Kidney capillary endothelial cell (primary cell): ENCODE measurements around the gene SLC34A1.
A peak's percentile ranks its signal among the peaks of the same experiment; 100 is the strongest.
"Not testable (repeated sequence)": the region's sequence is repeated elsewhere in the genome, so short reads cannot be mapped to it uniquely, and the experiment has no call there.

Experiments
- DNase-seq: peaks from one replicate; pipeline ENCODE4 v3.0.0-alpha.2; 2018; ENCODE audit warnings: low spot score

Gene SLC34A1

GRCh38 chr5:177355162-177355867 lies 28.9 kb upstream of the SLC34A1 start:
- no peak for DNase-seq

- no peak for DNase-seq
Measured at GRCh38 chr5:177355868-177356168, 28.4 kb upstream of the SLC34A1 start.

DNA sequence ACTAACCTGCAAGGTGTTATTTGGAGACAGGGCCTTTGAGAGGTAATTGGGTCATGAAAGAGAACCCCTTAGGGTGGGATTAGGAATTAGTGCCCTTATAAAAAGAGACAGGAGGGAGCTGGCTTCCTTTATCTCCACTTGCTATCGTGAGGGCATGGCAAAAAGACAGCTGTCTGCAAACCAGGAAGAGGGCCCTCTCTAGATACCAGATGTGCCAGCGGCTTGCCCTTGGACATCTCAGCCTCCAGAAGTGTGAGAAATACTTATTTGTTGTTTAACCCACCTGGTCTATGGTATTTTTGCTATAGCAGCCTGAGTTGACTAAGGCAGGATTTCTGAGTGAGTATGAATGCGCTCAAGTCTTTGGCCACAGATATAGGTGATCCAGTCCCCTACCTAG lies 27.5 kb upstream of the SLC34A1 start:
- no peak for DNase-seq

- no peak for DNase-seq
Measured at GRCh38 chr5:177357146-177357458, 27.1 kb upstream of the SLC34A1 start.

GRCh38 chr5:177357459-177358351 lies 26.5 kb upstream of the SLC34A1 start, which contains the start of gene RGS14:
Gene RGS14 (plus strand): TSS chr5:177357924. CDS start chr5:177358025, 101 bp downstream.
- DNase-seq: peak; percentile 50

- no peak for DNase-seq
Measured at GRCh38 chr5:177358370-177358819, 25.8 kb upstream of the SLC34A1 start.

DNA sequence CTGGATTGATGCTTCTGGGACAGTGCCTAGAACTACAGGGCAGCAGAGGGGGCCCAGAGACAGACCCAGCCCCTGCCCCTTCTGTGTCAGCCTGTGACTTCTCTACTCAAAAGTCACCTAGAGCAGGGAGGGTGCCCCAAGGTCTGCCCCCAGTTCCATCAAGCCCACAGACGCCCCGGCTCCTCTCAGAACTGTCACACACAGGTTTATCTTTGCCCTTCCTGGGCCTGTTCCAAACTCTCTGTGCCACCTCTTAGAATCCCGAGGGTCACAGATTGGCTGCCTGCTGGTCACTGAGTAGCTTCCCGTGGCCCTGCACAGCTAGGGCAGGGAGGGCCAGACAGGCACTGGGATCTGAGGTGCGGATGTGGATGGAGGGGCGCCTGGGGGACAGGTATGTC lies 24.8 kb upstream of the SLC34A1 start:
- DNase-seq: no peak

- no peak for DNase-seq
Measured at GRCh38 chr5:177359860-177360259, 24.4 kb upstream of the SLC34A1 start.

GRCh38 chr5:177360740-177361139 lies 23.5 kb upstream of the SLC34A1 start:
- DNase-seq: not testable (repeated sequence)

DNA sequence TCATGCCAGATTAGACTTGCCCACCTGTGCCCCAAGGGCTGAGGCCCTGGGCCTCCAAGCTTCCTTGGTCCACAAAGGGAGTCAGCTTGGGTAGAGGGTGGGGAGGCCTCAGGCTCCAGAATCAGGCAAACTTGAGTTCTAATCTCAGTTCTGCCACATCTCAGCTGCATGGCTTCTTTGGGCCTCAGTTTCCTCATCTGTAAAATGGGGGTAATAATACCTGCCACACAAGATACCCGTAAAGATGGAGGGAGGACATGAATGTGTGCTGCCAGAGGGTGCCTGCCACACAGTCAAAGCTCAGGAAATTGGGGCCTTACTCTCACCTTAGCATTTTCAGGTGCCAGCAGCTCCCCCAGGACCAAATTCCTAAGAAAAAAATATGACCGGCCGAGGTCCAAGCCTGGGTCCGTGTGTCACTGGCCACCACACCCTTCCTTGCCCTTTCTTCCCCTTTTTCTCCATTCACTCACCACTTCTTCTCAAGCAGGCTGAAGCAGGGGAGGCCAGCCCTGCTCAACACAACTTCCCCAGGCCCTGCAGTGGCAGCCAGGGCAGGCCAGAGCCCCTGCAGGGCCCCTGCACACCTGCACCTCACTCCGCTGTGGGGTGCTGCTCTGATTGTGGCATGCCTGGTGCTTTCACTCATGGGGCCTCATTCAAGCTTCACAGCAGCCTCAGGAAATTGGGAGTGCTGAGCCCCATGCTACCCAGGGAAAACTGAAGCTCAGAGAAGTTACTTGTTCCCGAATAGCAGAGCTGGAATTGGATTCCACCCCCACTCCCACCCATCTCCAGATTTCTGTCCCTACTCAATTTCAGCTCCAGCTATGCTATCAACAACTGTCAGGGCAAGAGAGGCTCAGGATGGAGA lies 22.6 kb upstream of the SLC34A1 start:
- DNase-seq: no peak

DNA sequence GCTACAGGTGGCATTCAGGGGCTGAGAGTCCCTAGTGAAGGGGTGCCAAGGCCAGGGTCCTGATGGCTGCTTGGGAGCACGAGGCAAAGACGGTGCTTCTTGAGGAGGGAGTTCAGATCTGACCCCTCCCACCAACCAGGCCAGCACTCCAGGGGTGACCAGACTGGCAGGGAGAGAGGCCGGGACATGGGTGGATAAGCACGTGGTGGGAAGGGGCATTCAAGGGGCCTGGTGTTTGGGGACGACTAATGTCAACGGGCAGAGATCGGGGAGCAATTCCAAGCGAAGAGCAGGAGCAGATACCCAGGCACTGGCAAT lies 22.0 kb upstream of the SLC34A1 start:
- no peak for DNase-seq

- no peak for DNase-seq
Measured at GRCh38 chr5:177362610-177363507, 21.4 kb upstream of the SLC34A1 start.

DNA sequence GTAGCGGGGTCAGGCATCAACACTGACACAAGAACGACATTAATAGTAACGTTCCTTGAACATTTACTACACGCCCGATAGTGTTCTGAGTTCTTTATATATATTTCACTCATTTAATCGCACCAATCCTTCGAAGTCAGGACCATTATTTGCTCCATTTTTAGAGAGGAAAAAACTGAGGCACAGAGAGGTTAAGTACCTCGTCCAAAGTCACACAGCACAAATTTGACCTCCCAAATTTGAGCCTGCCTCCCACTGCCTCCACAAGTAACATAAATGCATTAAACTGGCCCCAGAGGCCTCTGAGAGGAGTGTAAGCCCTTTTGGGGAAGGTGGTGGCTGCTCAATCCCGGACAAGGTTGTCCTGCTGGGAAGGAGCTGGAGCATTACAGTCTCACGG lies 20.7 kb upstream of the SLC34A1 start:
- DNase-seq: no peak

GRCh38 chr5:177364159-177364962 lies 19.9 kb upstream of the SLC34A1 start:
- no peak for DNase-seq

DNA sequence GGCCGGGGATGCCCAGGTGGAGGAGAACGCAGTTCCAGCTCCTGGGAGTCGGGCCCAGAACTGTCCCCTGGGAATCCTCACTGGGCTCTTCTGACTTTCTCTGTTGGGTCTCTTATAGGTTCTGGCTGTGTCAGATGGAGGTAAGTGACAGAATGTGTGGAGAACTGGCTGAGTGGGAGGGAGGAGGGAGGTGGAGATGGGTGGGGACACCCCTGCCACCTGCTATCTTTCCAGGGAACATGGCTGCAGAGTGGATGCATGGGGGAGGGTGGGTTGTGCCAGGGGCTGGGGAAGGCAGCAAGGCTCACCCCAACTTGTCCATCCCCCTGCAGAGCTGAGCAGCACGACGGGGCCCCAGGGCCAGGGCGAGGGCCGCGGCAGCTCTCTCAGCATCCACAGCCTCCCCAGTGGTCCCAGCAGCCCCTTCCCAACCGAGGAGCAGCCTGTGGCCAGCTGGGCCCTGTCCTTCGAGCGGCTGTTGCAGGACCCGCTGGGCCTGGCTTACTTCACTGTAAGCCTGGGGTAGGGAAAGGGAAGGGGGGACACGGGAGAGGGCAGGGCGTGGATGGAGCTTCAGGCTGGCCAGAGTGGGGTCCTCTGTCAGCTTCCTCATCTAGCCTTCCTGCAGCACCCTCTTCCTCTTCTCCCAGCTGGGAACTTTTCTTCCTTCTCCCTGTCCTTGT lies 18.2 kb upstream of the SLC34A1 start:
- DNase-seq: no peak

DNA sequence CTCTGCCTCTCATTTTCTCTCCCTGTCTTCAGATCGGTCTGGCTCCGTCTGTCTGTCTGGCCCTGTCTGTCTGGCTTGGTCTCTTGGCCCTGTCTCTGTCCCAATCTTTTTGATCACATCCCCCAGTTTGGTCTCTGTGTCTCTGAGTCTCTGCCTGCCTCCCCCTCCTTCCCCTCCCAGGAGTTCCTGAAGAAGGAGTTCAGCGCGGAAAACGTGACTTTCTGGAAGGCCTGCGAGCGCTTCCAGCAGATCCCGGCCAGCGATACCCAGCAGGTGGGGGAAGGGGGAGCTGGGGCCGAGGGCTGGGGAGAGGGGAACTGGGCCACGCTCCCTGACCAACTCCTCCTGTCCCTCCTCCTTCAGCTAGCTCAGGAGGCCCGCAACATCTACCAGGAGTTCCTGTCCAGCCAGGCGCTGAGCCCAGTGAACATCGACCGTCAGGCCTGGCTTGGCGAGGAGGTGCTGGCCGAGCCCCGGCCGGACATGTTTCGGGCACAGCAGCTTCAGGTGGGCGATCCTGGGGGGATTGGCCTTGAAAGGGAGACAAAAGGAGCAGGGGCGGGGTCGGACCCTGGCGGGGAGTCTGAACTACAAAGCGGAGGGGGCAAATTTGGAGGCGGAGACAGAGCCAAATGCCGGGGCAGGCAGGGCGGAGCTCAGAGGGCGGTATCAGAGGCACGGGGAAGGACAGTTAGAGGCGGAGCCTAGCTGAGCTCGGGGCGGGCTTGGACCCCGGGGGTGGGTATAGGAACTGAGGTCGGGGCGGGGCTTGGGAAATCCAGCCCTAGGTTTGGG lies 17.5 kb upstream of the SLC34A1 start:
- DNase-seq: peak; percentile 42

DNA sequence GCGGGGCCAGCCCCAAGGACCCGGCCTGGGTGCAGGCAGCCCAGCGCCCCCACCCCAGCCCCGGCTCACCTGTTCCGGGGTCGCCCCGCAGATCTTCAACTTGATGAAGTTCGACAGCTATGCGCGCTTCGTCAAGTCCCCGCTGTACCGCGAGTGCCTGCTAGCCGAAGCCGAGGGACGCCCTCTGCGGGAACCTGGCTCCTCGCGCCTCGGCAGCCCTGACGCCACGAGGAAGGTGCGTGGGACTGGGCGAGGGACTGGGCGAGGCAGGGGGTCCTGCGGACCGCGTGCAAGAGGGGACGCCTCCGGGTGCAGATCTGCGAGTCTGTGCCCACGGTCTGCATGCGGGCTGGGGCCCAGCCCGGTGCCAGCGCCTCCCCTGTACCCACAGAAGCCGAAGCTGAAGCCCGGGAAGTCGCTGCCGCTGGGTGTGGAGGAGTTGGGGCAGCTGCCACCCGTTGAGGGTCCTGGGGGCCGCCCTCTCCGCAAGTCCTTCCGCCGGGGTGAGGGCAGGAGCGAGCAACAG lies 16.8 kb upstream of the SLC34A1 start:
- DNase-seq: no peak

DNA sequence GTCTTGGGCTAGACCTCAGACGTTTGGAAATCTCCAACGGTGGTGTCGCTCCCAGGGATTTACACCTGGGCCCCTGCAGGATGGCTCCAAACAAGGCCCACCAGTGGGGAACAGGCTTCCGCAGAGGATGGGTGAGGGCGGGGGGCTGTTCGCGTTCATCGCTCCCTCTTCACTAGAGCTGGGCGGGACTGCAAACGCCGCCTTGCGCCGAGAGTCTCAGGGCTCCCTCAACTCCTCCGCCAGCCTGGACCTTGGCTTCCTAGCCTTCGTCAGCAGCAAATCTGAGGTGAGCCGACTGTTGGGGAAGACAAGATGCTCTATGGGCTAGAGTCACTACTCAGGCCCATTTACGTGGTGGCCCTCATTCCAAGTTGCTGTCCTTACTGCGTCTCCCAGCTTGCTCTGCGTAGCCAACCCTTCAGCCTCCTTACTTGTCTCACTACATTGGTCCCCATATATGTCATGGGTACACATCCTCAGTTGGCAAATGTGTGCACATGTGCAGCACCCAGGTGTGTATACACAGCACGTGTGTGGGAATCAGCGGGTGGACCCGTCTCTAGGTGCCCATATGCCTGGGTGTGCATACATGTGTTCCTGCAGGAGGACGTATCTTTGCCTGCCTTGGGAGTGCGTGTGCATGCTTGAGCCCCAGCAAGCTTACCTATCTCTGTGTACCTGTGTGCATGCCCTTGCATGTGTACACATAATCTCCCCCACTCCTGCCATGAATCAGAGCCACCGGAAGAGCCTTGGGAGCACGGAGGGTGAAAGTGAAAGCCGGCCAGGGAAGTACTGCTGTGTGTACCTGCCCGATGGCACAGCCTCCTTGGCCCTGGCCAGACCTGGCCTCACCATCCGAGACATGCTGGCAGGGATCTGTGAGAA lies 16.0 kb upstream of the SLC34A1 start:
- DNase-seq: no peak
